ENCODE results near the gene SPDYE3.
"Not testable (repeated sequence)": the region's sequence is repeated elsewhere in the genome, so short reads cannot be mapped to it uniquely, and the experiment has no call there.

SPDYE3 gene

GRCh38 chr7:100352984-100353684 lies 45.6 kb downstream of the SPDYE3 start:
- DNase-seq: no peak

DNA sequence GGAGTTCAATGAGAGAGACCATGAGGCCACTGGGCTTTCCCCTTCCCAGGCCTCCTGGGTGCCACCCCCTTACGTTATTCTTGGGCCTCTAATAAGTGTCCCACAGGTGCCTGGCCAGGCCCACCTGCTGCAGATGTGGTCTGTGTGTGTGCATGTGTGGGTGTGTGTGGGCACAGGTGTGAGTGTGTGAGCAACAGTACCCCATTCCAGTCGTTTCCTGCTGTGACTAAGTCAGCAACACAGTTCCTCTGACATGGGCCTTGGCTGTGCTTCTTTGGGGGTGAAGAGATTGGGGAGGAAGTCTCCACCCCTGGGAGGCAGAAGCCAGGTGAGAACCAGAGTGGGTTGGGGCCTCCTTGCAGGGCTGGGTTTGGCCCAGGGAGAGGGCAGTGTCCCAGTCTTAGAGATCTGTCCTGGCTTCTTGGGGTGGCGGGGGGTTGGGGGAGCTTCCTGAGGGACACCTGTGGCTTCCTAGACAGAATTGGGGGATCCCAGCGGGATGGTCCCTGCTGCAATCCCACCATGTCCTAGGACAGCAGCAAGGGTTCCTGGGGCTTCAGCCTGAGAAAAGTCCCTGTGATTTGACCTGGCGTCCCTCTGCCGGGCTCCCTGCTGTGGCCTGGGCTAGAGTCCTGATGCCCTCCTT lies 46.3 kb downstream of the SPDYE3 start:
- DNase-seq: no peak

DNA sequence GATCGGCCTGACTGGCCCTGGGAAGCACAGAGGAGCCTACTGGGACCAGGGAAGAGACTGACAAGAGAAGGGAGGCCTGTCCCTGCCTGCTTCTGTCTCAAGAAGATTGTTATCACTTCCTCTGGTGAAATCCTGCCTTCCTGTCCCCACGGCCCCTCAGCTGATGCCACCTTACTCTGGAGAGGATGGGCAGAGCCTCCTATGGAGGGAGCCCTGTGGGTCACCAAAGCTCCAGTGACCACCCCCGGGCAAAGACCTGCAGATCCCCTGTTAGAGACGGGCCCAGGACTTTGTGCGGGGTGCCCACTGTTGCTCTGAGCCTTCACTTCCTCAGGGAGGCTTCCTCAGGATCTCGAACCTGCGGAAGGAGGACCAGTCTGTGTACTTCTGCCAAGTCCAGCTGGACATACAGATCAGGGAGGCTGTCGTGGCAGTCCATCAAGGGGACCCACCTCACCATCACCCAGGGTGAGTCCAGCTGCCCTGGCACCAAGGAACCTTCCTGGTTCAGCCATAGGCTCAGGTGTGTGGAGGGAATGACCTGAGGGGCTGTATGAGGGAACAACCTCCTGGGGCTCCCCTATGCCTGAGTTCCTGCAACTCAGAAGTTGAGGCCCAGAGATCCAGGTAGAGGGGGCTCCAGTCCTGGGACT lies 49.0 kb downstream of the SPDYE3 start:
- no peak for DNase-seq

- DNase-seq: no peak
Measured at GRCh38 chr7:100357131-100357561, 49.6 kb downstream of the SPDYE3 start.

- no peak for DNase-seq
Measured at GRCh38 chr7:100358027-100358856, 50.7 kb downstream of the SPDYE3 start, which contains the start of gene PILRB. Gene PILRB, plus strand, starts transcription at chr7:100358117. Its CDS starts 186 bp downstream, at chr7:100358303.

GRCh38 chr7:100358857-100359212 lies 51.3 kb downstream of the SPDYE3 start:
- DNase-seq: no peak

DNA sequence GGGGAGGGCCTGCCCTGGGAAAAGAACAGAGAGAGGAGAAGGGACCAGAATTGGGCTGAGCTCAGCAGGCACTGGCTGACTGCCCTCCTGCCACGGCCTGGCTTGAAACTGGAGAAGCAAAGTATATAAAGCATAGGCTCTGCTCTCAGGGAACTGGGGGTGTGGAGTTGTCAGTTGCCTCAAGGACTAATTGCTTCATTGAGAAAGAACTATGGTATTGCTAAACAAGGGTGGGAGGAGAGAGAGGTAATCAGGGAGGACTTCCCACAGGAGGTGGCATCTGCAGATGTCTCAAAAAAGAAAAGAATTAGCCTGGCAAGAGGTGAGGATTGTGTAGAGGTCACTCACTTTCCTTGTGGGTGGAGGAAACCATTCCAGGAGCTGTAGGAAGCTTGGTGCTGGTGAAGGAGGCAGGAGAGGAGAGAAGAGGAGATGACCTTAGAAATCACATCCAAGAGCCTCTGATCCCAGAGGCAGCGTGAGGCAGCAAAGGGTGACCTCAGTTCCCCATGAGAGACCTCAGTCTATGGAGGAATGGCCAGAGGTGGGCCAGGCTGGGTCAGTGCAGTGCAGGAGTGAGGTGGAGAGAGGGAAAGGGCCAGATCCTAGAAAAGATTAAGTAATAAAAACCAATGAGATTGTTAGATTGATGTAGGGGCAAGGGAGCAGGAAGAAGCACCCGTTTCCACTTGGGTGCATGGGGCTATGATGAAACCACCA lies 52.8 kb downstream of the SPDYE3 start:
- DNase-seq: peak; percentile 9

- no peak for DNase-seq
Measured at GRCh38 chr7:100363098-100363497, 55.6 kb downstream of the SPDYE3 start.

DNA sequence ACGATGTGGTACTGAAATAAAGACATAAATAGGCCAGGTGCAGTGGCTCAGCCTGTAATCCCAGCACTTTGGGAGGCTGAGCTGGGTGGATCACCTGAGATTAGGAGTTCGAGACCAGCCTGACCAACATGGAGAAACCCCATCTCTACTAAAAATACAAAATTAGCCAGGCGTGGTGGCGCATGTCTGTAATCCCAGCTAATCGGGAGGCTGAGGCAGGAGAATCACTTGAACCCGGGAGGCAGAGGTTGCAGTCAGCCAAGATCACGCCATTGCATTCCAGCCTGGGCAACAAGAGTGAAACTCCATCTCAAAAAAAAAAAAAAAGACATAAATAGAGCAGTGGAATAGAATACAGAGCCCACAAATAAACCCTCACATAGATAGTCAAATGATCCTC lies 56.3 kb downstream of the SPDYE3 start:
- DNase-seq: not testable (repeated sequence)

GRCh38 chr7:100364480-100364879 lies 57.0 kb downstream of the SPDYE3 start:
- DNase-seq: no peak

DNA sequence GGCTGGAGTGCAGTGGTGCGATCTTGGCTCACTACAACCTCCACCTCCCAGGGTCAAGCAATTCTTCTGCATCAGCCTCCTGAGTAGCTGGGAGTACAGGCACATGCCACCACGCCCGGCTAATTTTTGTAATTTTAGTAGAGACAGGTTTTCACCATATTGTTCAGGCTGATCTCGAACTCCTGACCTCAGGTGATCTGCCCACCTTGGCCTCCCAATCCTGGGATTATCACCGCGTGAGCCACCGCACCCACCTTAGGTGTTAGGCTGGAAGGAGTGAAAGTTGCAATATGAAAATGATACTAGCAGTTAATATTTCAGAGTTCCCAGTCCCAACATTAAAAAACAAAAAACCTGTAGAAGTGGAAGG lies 58.5 kb downstream of the SPDYE3 start:
- DNase-seq: peak; percentile 16

GRCh38 chr7:100366411-100367250 lies 59.1 kb downstream of the SPDYE3 start:
- peak; percentile 45 for DNase-seq

DNA sequence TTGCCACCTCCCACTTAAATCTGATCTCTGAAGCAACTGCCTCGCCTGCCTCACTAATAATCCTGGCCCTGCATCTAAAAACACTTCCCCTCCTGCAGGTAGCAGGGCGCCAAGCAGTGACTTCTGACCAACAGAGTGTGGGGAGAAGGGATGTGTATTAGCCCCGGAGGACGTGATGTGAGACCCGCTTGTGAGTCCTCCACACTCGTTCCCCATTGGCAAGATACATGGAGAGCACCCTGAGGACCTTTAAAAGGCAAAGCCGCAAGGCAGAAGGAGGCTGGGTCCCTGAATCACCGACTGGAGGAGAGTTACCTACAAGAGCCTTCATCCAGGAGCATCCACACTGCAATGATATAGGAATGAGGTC lies 59.7 kb downstream of the SPDYE3 start:
- no peak for DNase-seq

DNA sequence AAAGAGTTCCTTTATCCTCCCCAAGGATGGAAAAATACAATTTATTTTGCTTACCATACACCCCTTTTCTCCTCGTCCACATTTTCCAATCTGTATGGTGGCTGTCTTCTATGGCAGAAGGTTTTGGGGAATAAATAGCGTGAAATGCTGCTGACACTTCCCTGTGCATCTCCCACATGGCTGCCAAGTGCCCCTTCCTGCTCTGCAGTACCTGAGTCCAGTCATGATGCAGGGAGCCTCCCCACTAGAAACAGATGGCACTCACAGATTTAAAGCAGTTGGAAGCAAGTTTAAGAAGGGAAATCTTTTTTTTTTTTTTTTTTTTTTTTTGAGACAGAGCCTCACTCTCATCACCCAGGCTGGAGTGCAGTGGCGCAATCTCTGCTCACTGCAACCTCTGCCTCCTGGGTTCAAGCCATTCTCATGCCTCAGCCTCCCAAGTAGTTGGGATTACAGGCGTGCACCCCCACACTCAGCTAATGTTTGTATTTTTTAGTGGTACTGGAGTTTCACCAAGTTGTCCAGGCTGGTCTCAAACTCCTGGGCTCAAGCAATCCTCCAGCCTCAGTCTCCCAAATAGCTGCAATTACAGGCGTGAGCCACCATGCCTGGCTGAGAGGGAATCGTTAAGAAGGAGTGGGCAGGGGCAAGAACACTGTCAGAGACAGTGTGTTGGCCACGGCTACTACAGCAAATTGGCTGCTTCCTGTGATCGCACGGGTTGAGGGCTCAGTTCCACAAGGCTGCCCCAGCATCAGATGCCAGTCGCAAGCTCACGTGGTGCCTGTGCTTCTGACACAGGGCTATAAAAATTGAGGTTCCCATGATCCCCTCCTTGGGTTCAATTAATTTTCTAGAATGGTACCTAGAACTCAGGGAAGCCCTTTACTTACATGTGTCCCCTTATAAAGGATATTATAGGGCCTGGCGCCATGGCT lies 60.4 kb downstream of the SPDYE3 start:
- peak; percentile 19 for DNase-seq

GRCh38 chr7:100369105-100369504 lies 61.6 kb downstream of the SPDYE3 start:
- peak; percentile 23 for DNase-seq

- DNase-seq: no peak
Measured at GRCh38 chr7:100370303-100370702, 62.8 kb downstream of the SPDYE3 start.

GRCh38 chr7:100370746-100371145 lies 63.2 kb downstream of the SPDYE3 start:
- no peak for DNase-seq

GRCh38 chr7:100371561-100372171 lies 64.2 kb downstream of the SPDYE3 start:
- no peak for DNase-seq
